HG03521 (cell line): ENCODE data around the gene SLC7A8.

Source experiments
- ATAC-seq: cut with Tn5 transposase; IDR thresholded peaks from one replicate; pipeline ENCODE4 v1.9.1; 2021; ENCODE audit warnings: mild to moderate bottlenecking, moderate library complexity; ENCODE audit not compliant: unreplicated experiment

SLC7A8 gene

GRCh38 chr14:23136566-23137133, 46.8 kb downstream of the SLC7A8 start:
- ATAC-seq = no peak

DNA sequence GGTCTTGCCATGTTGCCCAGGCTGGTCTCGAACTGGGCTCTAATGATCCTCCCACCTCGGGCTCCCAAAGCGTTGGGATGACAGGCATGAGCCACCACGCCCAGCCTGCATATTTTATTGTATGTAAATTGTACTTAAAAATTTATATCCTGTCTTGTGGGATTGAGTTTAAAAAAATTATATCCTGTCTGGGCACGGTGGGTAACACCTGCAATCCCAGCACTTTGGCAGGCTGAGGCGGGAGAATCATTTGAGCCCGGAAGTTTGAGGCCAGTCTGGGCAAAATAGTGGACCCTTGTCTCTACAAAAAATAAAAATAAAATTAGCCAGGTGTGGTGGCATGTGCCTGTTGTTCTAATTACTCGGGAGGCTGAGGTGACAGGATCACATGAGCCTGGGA, 50.5 kb downstream of the SLC7A8 start:
- no peak for ATAC-seq

DNA sequence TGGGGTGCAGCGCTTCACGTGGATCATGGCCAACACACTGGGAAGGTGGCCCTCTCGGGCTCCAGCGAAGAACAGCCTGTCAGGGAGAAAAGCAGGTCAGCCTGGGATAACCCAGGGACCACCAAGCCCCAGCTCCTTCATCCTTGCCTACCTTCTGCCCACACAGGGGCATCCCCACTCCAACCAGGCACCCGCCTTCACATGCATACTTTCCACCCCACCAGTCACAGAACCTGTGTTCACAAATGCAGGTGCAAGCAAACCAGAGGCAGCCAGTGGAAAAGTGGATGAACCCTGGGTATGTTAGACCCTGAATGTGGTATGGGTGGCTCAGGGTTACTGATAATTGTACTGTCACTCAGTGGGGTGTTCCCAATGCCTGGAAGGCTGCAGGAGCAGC, 52.0 kb downstream of the SLC7A8 start:
- no peak for ATAC-seq

GRCh38 chr14:23130871-23131270, 52.6 kb downstream of the SLC7A8 start:
- ATAC-seq = no peak

- ATAC-seq = no peak
Measured at GRCh38 chr14:23129759-23130316, 53.6 kb downstream of the SLC7A8 start.

DNA sequence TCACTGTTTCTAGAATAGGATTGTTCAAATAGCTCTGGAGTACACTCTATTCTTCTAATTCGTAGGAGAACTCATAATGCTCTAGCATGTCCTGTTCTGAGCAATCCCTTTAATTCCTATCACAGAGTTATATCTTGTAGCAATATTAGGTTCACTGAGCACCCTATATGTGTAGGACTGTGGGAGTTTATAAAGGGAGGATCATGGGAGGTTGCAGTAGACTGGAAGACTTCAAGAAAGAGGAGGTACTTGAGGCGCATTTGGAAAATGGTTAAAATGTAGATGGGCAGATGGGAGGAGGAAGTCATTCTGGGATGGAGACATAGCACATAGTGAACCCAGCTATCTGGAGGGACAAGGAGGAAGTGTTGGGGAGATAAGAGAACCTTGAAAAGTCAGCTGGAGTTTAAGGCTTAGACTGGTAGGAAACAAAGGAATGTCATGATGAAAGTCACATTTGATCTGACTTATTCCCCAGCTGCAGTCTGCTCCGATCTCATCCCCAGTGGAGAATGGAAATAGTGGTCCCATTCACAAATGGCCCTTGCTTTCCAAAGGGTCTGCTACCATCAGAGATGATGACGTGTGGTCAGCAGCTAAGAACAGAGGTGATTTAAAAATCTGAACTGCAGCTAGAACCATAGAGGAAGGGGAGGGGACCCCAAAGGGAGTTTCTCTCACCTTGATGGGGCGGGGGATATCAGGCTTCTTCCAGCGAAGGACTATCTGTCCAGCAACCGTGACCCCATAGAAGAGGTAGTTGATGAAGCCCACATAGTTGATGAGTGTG, 54.3 kb downstream of the SLC7A8 start:
- ATAC-seq = no peak

- ATAC-seq = no peak
Measured at GRCh38 chr14:23127861-23128260, 55.6 kb downstream of the SLC7A8 start.

DNA sequence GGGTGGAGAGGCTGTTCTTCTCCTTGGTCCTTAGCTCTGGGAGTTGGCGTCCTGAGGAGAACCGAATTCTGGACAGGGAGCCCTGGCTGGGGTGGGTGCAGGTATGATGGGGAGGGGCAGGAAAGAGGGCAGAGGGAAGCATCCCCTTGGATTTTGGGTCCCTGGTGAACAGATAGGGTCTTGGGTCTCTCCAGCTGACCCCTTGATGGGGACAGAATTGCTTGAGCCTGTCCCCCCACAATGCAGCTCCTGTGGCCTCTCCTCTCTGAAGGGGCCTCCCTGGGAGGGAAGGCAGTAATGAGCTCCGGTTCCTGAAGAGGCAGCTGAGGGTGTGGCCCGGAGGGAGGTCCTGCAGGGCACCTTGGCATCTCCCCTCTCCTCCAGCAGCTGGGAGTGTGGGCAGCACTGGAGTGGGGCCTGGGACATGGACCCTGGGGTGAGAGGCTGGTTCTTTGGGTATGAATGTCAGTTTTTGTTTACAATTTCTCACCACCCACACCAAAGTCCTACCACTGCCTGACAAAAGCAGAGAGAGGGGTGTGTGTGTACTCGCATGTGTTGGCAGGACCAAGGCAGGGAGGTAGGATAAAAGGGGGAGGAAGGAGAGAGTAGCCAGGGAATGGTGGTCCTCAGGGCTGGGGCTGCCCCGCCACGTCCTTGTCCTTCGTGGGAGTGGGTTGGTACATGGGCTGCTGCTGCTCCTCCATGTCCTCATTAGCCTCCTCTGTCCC, 56.7 kb downstream of the SLC7A8 start:
- no peak for ATAC-seq

DNA sequence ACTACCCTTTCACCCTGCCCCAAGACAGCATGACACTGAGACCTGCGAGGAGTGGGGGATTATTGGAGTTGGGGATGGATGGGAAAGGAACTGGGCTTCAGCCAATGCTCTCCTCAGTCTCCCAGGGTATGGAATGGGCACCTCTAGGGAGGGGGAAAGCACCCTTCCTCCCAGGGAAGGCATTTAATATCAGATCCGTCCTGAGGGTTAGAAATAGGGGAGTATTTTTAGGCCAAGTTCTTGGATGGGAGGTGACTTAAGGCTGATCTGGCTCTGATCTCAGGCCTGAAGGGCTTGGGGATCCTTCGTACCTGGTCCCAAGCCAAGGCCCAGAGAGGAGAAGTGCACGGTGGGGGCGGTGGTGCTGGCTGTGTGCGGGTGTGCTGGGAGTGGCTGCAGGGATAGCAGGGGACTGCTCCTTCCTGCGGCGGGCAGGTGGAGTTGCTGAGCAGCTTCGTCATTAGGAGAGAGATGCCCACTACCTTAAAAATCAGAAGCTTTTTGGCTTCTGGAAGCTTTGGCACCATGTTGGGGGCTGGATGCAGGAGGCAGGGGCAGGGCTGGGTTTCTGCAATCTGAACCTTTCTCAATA, 57.4 kb downstream of the SLC7A8 start:
- no peak for ATAC-seq

- ATAC-seq = no peak
Measured at GRCh38 chr14:23125011-23125410, 58.4 kb downstream of the SLC7A8 start.

DNA sequence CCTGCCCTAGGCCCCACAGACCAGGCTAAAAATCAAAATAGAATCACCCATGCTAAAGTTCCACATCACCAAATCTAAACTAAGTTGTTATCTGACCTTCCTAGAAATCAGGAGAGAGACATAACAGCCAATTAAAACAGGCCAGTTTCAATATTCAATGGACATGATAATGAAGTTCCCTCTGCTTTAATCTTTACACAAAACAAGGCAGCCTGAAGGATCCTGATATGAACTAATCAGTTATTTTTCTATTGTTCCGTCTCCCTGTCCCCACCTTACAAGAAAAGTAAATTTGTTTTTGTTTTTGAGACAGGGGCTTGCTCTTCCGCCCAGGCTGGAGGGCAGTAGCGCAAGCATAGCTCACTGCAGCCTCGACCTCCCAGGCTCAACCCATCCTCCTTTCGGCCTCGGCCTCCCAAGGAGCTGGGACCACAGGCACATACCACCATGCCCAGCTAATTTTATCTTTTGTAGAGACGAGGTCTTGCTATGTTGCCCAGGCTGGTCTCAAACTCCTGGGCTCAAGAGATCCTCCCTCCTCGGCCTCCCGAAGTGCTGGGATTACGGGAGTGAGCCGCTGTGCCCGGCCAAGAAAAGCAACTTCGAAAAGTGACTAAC, 59.0 kb downstream of the SLC7A8 start:
- no peak for ATAC-seq

- no peak for ATAC-seq
Measured at GRCh38 chr14:23123419-23123818, 60.0 kb downstream of the SLC7A8 start.

DNA sequence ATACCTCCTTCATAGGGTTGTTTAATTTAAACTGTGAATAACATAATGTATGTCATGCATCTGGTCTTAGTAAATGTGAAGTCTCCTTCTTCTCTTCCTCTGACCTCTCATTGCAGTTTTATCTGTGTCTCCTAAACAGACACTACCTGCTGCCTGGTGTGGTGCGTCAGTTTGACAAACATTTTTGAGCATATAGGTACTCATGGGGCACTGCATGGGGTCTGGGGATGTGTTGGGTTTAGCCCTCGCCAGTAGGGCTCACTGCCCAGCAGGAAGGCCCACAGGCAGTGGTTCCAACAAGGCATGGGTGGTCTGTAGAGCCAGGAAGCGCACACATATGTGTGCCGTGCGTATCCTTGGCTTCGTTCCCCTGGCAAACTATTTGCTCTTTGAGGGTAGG, 61.4 kb downstream of the SLC7A8 start:
- no peak for ATAC-seq

DNA sequence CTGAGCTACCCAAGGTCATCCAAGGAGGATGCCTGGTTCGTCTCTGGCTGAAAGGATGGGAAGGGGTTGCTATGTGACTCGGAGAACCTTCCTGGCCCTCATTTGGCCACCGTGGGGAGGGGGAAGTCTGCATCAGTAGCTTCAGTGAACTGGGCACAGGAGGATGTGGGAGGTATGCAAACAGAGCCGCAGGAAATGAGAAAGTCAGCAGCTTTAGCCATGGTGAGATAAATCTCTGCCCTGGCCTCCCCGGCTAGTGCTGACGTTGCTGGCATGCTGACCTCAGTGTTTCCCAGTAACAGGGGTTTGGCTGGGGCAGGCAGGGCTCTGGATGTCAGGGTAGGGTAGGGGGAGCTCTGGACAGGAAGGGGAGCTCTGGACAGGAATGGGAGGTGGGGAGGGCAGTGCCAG, 62.1 kb downstream of the SLC7A8 start:
- no peak for ATAC-seq

DNA sequence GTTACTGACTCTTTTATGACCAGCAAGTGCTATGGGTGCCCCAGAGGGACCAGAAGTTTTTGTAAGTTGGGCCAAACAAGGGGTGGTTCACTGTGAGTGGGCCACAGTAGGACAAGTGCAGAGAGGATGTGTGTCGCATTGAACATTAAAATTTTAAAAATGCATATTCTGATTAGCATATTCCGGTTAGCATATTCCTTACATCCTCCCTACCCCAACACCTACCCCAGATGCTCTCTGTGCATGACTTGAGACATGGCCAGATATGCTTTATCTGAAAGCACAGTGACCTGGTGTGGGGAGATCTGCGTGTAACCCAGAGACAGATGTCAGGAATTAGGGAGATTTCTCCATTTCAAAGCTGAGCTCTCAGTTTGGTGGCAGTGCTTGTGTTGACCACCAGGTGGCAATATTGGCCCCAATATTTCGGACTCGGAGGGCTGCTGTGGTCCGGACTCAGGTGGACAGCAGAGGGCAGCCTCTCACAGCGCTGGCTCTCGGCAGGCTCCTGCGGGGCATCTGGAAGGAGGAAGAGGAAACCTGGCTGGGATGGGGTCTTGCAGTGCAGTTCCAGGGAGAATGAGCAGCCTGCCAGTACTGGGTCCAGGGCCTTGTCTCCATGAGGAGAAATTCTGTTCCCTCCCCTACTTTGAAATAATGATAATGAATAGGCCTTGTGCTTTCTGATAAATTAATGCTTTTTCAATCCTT, 62.8 kb downstream of the SLC7A8 start:
- peak; percentile 72 for ATAC-seq

DNA sequence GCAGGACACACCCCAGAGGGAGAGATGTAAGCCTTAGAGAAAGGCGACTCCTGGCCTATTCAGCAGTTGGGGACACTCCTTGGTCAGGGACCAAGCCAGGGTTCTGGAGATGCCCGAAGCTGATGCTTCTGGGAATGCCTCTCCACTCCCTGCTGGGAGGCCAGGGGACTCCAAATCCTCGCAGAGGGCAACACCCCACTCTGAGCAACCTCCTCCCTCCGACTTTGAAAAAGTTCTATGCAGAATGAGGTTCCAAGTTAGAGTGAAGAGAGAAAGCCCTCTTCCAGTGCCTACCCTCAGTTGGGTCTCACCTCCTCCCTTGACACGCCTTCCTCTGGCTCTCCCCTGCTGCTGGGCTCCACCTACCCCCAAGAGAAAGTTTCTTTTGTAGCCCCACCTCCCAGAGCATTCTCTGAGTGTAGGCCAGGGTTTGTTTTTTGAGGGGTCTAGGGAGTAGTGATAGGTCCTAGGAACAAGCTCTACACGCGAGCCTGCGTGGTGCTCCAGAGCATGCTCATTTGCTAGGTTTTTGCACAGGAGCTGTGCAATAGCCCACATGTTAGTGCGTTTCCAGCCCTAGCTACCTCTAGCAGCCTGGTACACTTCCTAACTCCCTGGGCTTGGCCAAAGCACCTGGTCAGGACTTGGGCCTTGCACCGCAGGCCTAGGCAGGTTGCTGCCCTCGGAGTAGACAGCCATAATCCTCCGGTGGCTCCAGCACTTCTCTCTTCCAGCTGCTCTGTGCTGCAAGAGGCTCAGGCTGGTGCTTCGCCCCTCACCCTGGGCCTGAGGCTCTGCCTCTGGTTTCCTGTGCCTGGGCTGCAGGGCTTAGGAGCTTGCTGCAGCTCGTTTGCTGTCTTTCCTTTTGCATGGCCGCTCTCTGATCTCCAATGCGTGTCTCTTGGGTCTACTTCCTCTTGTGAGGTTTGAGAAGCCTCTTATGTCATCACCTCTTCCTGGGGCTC, 63.8 kb downstream of the SLC7A8 start:
- no peak for ATAC-seq

GRCh38 chr14:23118506-23119362, 64.7 kb downstream of the SLC7A8 start, which contains the start of gene CEBPE:
TSS of gene CEBPE (minus strand) at chr14:23119255. CDS start at chr14:23119091, 164 bp downstream.
- no peak for ATAC-seq

GRCh38 chr14:23117371-23118020, 66.0 kb downstream of the SLC7A8 start:
- no peak for ATAC-seq
